Calu3 (cell line): ENCODE data around the gene RNF44. TPM values are rescaled to one million over a fixed set of nuclear protein-coding genes. Genes with fewer than 3 reads are reported as not detected.

Experiments used
- BruUV-seq: library from RNA; stranded (reverse); fragments of 400-500 nt; replicated peaks from 2 replicates; lab custom pipeline; 2021; lab: Mats Ljungman, UMichigan
- CTCF ChIA-PET: fragments of 300-600 bp; sonication (Branson Sonifier 250); formaldehyde crosslinking; loops from one replicate; lab custom pipeline; 2022; ENCODE audit warnings: antibody characterized with exemption; lab: Charles Lee
- DNase-seq: peaks from one replicate; pipeline ENCODE4 v3.0.0; 2022
- H3K27ac Mint-ChIP-seq: one replicate; pipeline ENCODE4 v1.8.0; 2022; ENCODE audit warnings: mixed read lengths; ENCODE audit not compliant: unreplicated experiment
- H3K27me3 Mint-ChIP-seq: one replicate; pipeline ENCODE4 v1.8.0; 2022; ENCODE audit warnings: mixed read lengths; ENCODE audit not compliant: unreplicated experiment
- H3K36me3 Mint-ChIP-seq: one replicate; pipeline ENCODE4 v1.8.0; 2022; ENCODE audit warnings: mild to moderate bottlenecking, moderate library complexity, mixed read lengths; ENCODE audit not compliant: insufficient read depth, unreplicated experiment
- H3K4me1 Mint-ChIP-seq: one replicate; pipeline ENCODE4 v1.8.0; 2022; ENCODE audit warnings: mild to moderate bottlenecking, low read depth, mixed read lengths; ENCODE audit not compliant: unreplicated experiment
- H3K4me3 Mint-ChIP-seq: one replicate; pipeline ENCODE4 v1.8.0; 2022; ENCODE audit warnings: mild to moderate bottlenecking, low read depth, moderate library complexity, mixed read lengths; ENCODE audit not compliant: unreplicated experiment
- H3K9me3 Mint-ChIP-seq: one replicate; pipeline ENCODE4 v1.8.0; 2022; ENCODE audit warnings: low read depth, mixed read lengths; ENCODE audit not compliant: unreplicated experiment
- intact Hi-C: fragments of 100-400 bp; cut with micrococcal nuclease; formaldehyde crosslinking; loops from one replicate; pipeline ENCODE4 v1.10.0; 2022; ENCODE audit not compliant: unreplicated experiment
- total RNA-seq: library from RNA; stranded (reverse); gene quantifications from 2 replicates; pipeline ENCODE4 v1.2.3, GENCODE V29; 2022
- TF ChIP-seq, protein P1 (sequence below): fragments of 200-600 bp; IDR thresholded peaks from one replicate; pipeline ENCODE4 v1.8.0; 2022; ENCODE audit warnings: antibody characterized with exemption; ENCODE audit not compliant: unreplicated experiment

The RNF44 gene
- total RNA-seq, 1 experiment from 2014 or later, result 82.3 TPM

DNA sequence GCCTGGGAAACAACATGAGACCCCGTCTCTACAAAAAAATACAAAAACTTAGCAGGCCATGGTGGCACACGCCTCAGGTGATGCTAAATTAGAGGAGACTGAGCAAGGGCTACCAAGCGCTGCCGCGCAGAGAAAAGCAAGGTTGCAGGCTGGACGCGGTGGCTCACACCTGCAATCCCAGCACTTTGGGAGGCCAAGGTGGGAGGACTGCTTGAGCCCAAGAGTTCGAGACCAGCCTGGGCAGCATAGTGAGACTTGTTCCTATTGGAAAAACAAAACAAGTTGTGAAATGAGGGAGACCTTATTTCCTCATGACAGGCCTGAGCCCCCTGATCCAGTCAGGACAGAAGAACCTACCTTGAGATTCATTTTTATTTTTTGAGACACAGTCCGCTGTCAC, 11.5 kb downstream of the RNF44 start:
- intact Hi-C loops, result no loop called here
- TF ChIP-seq, protein P1, sequence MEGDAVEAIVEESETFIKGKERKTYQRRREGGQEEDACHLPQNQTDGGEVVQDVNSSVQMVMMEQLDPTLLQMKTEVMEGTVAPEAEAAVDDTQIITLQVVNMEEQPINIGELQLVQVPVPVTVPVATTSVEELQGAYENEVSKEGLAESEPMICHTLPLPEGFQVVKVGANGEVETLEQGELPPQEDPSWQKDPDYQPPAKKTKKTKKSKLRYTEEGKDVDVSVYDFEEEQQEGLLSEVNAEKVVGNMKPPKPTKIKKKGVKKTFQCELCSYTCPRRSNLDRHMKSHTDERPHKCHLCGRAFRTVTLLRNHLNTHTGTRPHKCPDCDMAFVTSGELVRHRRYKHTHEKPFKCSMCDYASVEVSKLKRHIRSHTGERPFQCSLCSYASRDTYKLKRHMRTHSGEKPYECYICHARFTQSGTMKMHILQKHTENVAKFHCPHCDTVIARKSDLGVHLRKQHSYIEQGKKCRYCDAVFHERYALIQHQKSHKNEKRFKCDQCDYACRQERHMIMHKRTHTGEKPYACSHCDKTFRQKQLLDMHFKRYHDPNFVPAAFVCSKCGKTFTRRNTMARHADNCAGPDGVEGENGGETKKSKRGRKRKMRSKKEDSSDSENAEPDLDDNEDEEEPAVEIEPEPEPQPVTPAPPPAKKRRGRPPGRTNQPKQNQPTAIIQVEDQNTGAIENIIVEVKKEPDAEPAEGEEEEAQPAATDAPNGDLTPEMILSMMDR, result no peak
- Mint-ChIP-seq H3K9me3 (no peaks in the 10 kb centered on the region), H3K27me3 (peaks cover 9% of the 10 kb centered on the region), H3K4me3 (no peak overlapping the region), H3K36me3 (peaks cover 6% of the 10 kb centered on the region), H3K4me1 (no peaks in the 10 kb centered on the region), H3K27ac (no peak overlapping the region)
- no TSS peak for BruUV-seq
- CTCF ChIA-PET, result no interaction called here
- no peak for DNase-seq

DNA sequence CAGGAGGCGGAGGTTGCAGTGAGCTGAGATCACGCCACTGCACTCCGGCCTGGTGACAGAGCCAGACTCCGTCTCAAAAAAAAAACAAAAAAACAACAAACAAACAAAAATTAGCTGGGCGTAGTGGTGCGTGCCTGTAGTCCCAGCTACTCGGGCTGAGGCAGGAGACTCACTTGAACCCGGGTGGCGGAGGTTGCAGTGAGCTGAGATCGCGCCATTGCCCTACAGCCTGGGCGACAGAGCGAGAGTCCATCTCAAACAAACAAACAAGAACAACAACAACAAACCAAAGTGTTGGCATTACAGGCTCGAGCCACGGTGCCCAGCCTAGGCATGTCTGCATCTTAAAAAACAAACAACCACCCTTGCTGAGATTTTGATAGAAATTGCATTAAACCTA, 12.2 kb downstream of the RNF44 start:
- Mint-ChIP-seq H3K27ac (no peak overlapping the region), H3K36me3 (peaks cover 6% of the 10 kb centered on the region), H3K27me3 (peaks cover 9% of the 10 kb centered on the region), H3K4me3 (no peak overlapping the region), H3K9me3 (no peaks in the 10 kb centered on the region), H3K4me1 (no peaks in the 10 kb centered on the region)
- CTCF ChIA-PET, result no interaction called here
- TF ChIP-seq, protein P1, result no peak
- BruUV-seq, result no TSS peak
- DNase-seq, result no peak
- intact Hi-C loops, result no loop called here

DNA sequence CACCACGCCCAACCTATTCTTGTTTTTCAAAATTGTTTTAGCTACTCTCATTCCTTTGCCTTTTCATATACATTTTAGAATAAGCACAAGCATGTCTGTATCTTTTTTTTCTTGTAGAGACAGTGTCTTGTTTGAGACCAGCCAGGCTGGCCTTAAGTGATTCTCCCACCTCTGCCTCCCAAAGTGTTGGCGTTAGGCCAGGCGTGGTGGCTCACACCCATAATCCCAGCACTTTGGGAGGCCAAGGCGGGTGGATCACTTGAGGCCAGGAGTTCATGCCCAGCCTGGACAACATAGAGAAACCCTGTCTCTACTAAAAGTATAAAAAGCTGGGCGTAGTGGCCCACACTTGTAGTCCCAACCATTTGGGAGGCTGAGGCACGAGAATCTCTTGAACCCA, 13.1 kb downstream of the RNF44 start:
- no peak overlapping the region for H3K27ac Mint-ChIP-seq
- intact Hi-C loops, result no loop called here

DNA sequence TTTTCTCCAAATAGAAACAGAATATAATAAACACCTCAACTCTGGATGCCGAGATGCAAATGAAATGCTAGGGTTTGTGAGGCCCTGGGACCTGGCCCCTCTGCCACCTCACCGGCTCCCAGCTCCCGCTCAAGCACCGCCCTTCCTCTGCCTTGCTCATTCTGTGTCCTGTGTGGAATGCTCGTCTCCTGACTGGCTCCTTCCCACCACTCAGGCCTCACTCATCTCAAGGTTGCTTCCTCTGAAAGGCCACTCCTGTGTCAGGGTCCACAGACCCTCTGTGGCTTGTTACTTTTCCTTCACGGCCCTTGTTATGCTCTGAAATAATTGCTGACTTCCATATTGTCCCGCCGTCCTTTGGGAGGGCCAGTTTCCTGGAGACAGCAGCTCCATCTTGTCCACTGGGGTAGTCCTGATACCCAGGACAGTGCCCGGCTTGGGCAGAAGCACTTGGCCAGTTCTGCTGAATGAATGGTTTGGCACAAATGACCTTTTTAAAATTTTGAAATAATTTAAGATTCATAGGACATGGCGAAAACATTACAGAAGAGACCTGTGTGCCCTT, 15.4 kb downstream of the RNF44 start:
- intact Hi-C loops, result no loop called here
- Mint-ChIP-seq H3K27me3 (peaks cover 9% of the 10 kb centered on the region), H3K27ac (no peak overlapping the region), H3K36me3 (no peaks in the 10 kb centered on the region), H3K4me1 (peaks cover 7% of the 10 kb centered on the region), H3K4me3 (no peak overlapping the region), H3K9me3 (no peaks in the 10 kb centered on the region)
- no TSS peak for BruUV-seq
- TF ChIP-seq, protein P1, result no peak
- no peak for DNase-seq
- CTCF ChIA-PET, result no interaction called here

More for the DNA sequence above, 13.1 kb downstream of the RNF44 start:
- TF ChIP-seq, protein P1, result no peak
- peaks cover 9% of the 10 kb centered on the region for H3K27me3 Mint-ChIP-seq
- no peak overlapping the region for H3K4me3 Mint-ChIP-seq
- H3K36me3 Mint-ChIP-seq, result peaks cover 6% of the 10 kb centered on the region
- BruUV-seq, result no TSS peak
- DNase-seq, result no peak
- H3K9me3 Mint-ChIP-seq, result no peaks in the 10 kb centered on the region
- CTCF ChIA-PET, result no interaction called here
- H3K4me1 Mint-ChIP-seq, result no peaks in the 10 kb centered on the region
